ENCODE results near the gene PLOD2. TPM values are rescaled to one million over a fixed set of nuclear protein-coding genes. Genes with fewer than 3 reads are reported as not detected.

Gene PLOD2
- total and polyA plus RNA-seq, 2 donors (not counting 1 experiment from before 2014, with no cell fraction given) = not detected

GRCh38 chr3:146071632-146072031 is 89.4 kb downstream of the PLOD2 start:
- Histone ChIP-seq H3K4me1 (ENCODE audit: control insufficient read depth in 2 of 2, insufficient read depth in 2 of 2, low read length in 2 of 2) (no peaks in the 10 kb centered on the region), H3K79me2 (ENCODE audit: control insufficient read depth, insufficient read depth, low read length) (no peaks in the 10 kb centered on the region), H3K27me3 (replicated peaks in 1 of 4; ENCODE audit: control extremely low read depth in 1 of 4, control insufficient read depth in 3 of 4, insufficient read depth in 4 of 4, low read length in 3 of 4) (no peaks in the 10 kb centered on the region), H3K36me3 (replicated peaks in 1 of 2; ENCODE audit: control extremely low read depth in 1 of 2, control insufficient read depth in 1 of 2, extremely low read depth in 1 of 2, insufficient read depth in 2 of 2, low read length in 1 of 2) (no peaks in the 10 kb centered on the region), H2AFZ (ENCODE audit: insufficient read depth, low read depth, low read length, poor library complexity, severe bottlenecking) (no peak overlapping the region), H3K4me3 (ENCODE audit: control extremely low read depth in 1 of 5, extremely low read depth in 1 of 5, insufficient read depth in 1 of 5, low read depth in 2 of 5, low read length in 4 of 5) (no peak overlapping the region), H3K4me2 (replicated peaks; ENCODE audit: low read depth, low read length, poor library complexity, severe bottlenecking) (no peak overlapping the region), H4K20me1 (ENCODE audit: control insufficient read depth, insufficient read depth, low read length, poor library complexity, severe bottlenecking) (no peaks in the 10 kb centered on the region), H3K27ac (ENCODE audit: low read length in 2 of 2) (no peak overlapping the region), H3K9ac (ENCODE audit: low read length) (no peak overlapping the region), H3K9me3 (ENCODE audit: control extremely low read depth in 1 of 3, control insufficient read depth in 2 of 3, insufficient read depth in 1 of 3, low read length in 2 of 3) (no peaks in the 10 kb centered on the region)
- no peaks in the 10 kb centered on the region for H3K4me1 Mint-ChIP-seq
- TF ChIP-seq, protein P1, sequence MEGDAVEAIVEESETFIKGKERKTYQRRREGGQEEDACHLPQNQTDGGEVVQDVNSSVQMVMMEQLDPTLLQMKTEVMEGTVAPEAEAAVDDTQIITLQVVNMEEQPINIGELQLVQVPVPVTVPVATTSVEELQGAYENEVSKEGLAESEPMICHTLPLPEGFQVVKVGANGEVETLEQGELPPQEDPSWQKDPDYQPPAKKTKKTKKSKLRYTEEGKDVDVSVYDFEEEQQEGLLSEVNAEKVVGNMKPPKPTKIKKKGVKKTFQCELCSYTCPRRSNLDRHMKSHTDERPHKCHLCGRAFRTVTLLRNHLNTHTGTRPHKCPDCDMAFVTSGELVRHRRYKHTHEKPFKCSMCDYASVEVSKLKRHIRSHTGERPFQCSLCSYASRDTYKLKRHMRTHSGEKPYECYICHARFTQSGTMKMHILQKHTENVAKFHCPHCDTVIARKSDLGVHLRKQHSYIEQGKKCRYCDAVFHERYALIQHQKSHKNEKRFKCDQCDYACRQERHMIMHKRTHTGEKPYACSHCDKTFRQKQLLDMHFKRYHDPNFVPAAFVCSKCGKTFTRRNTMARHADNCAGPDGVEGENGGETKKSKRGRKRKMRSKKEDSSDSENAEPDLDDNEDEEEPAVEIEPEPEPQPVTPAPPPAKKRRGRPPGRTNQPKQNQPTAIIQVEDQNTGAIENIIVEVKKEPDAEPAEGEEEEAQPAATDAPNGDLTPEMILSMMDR (IDR thresholded peaks at IDR 0.05) = no peak
- TF ChIP-seq EZH2 (IDR thresholded peaks at IDR 0.05; ENCODE audit: borderline replicate concordance, insufficient read depth, low read depth, low read length, poor library complexity, severe bottlenecking) = no peak
- no peak for ATAC-seq (ENCODE audit: low read depth)
- ChIA-PET POLR2A (no interaction called here), CTCF (no interaction called here)
- intact Hi-C loops (cut with micrococcal nuclease) = no loop called here
- no peaks in the 10 kb centered on the region for H3K27me3 Mint-ChIP-seq
- H3K9me3 Mint-ChIP-seq (ENCODE audit: insufficient read depth) = no peaks in the 10 kb centered on the region
- H3K27ac Mint-ChIP-seq = no peak overlapping the region
- H3K4me3 Mint-ChIP-seq = no peak overlapping the region
- WGBS (ENCODE audit: insufficient coverage) = 79% methylated on average over 2 of the region's 2 CpGs
- no peak for DNase-seq

DNA sequence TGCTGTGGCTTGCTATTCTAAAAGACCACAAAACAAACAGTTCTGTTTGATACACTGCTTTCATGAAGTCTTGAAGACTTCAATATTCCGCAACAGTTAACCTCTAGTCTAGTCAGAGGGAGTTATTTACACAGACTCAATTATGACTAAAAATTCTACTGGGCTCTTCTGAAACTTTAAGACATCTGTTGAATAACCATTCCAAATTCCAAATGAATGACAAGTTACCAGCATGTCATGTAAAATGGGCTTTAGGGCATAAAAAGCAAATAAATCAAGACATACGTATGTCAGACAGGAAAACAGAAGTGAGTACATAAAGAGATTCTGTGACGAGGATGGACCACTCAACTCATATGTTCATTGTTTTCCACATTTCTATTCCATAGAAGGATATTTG is 93.9 kb downstream of the PLOD2 start:
- WGBS (ENCODE audit: insufficient coverage) = no CpG with 5 or more reads among the region's 3 CpGs
- Mint-ChIP-seq H3K4me1 (no peaks in the 10 kb centered on the region), H3K27me3 (no peaks in the 10 kb centered on the region), H3K4me3 (no peak overlapping the region), H3K27ac (no peak overlapping the region), H3K9me3 (ENCODE audit: insufficient read depth) (no peaks in the 10 kb centered on the region)
- ChIA-PET POLR2A (no interaction called here), CTCF (no interaction called here)
- no peak overlapping the region for H3K4me3 ChIP-seq (ENCODE audit: control extremely low read depth in 1 of 5, extremely low read depth in 1 of 5, insufficient read depth in 1 of 5, low read depth in 2 of 5, low read length in 4 of 5)
- H3K27ac ChIP-seq (ENCODE audit: low read length in 2 of 2) = no peak overlapping the region
- no peak for ATAC-seq (ENCODE audit: low read depth)
- no peaks in the 10 kb centered on the region for H3K9me3 ChIP-seq (ENCODE audit: control extremely low read depth in 1 of 3, control insufficient read depth in 2 of 3, insufficient read depth in 1 of 3, low read length in 2 of 3)
- H3K9ac ChIP-seq (ENCODE audit: low read length) = no peak overlapping the region
- no peak overlapping the region for H2AFZ ChIP-seq (ENCODE audit: insufficient read depth, low read depth, low read length, poor library complexity, severe bottlenecking)
- no peaks in the 10 kb centered on the region for H3K4me1 ChIP-seq (ENCODE audit: control insufficient read depth in 2 of 2, insufficient read depth in 2 of 2, low read length in 2 of 2)
- H3K79me2 ChIP-seq (ENCODE audit: control insufficient read depth, insufficient read depth, low read length) = no peaks in the 10 kb centered on the region
- DNase-seq = no peak
- no peaks in the 10 kb centered on the region for H3K36me3 ChIP-seq (replicated peaks in 1 of 2; ENCODE audit: control extremely low read depth in 1 of 2, control insufficient read depth in 1 of 2, extremely low read depth in 1 of 2, insufficient read depth in 2 of 2, low read length in 1 of 2)
- no peak overlapping the region for H3K4me2 ChIP-seq (replicated peaks; ENCODE audit: low read depth, low read length, poor library complexity, severe bottlenecking)
- H4K20me1 ChIP-seq (ENCODE audit: control insufficient read depth, insufficient read depth, low read length, poor library complexity, severe bottlenecking) = no peaks in the 10 kb centered on the region
- intact Hi-C loops (cut with micrococcal nuclease) = loop anchor here (5.0 kb wide), 1 partner anchor 570 kb away; no protein-coding TSS in a partner anchor
- TF ChIP-seq EZH2 (IDR thresholded peaks at IDR 0.05; ENCODE audit: borderline replicate concordance, insufficient read depth, low read depth, low read length, poor library complexity, severe bottlenecking) = no peak
- TF ChIP-seq, protein P1 (IDR thresholded peaks at IDR 0.05) = no peak
- no peaks in the 10 kb centered on the region for H3K27me3 ChIP-seq (replicated peaks in 1 of 4; ENCODE audit: control extremely low read depth in 1 of 4, control insufficient read depth in 3 of 4, insufficient read depth in 4 of 4, low read length in 3 of 4)
